Mesenchymal stem cell (in vitro differentiated cells and primary cell): ENCODE data around the gene C1orf216.
A peak's percentile ranks its signal among the peaks of the same experiment; 100 is the strongest.

ENCODE experiments used
- DNase-seq: peaks from one replicate; pipeline ENCODE4 v3.0.0-alpha.2; 2013
- H2AFZ ChIP-seq: one replicate; pipeline ENCODE4 v1.6.1; 2013; ENCODE audit warnings: low read depth, mild to moderate bottlenecking, control low read depth, inconsistent platforms, low read length, moderate library complexity
- H2AK5ac ChIP-seq: 2 replicates; pipeline ENCODE4 v1.6.1; 2013; ENCODE audit warnings: low read length, moderate library complexity, mild to moderate bottlenecking, inconsistent platforms; ENCODE audit not compliant: severe bottlenecking
- H2BK120ac ChIP-seq: one replicate; pipeline ENCODE4 v1.6.1; 2013; ENCODE audit warnings: low read depth, mild to moderate bottlenecking, inconsistent platforms, low read length, moderate library complexity
- H2BK12ac ChIP-seq, 2 experiments: one replicate each; pipeline ENCODE4 v1.6.1; 2013; ENCODE audit warnings: inconsistent platforms in 2 of 2, low read length in 2 of 2, mild to moderate bottlenecking in 2 of 2, moderate library complexity in 2 of 2, control low read depth in 1 of 2
- H2BK15ac ChIP-seq: one replicate; pipeline ENCODE4 v1.6.1; 2013; ENCODE audit warnings: mild to moderate bottlenecking, low read depth, inconsistent platforms; ENCODE audit not compliant: poor library complexity, severe bottlenecking
- H2BK5ac ChIP-seq: 2 replicates; pipeline ENCODE4 v1.6.1; 2013; ENCODE audit warnings: low read depth, mild to moderate bottlenecking, low read length, control low read depth, inconsistent platforms; ENCODE audit not compliant: poor library complexity, severe bottlenecking
- H3K14ac ChIP-seq, 2 experiments: one replicate each; pipeline ENCODE4 v1.6.1; 2013; ENCODE audit warnings: inconsistent platforms in 2 of 2, low read length in 2 of 2, control low read depth in 1 of 2, mild to moderate bottlenecking in 1 of 2, moderate library complexity in 1 of 2
- H3K18ac ChIP-seq, 2 experiments: one replicate each; pipeline ENCODE4 v1.6.1; 2013; ENCODE audit warnings: inconsistent platforms in 2 of 2, low read length in 2 of 2, control low read depth in 1 of 2, low read depth in 1 of 2, mild to moderate bottlenecking in 1 of 2
- H3K23ac ChIP-seq, 2 experiments: one replicate each; pipeline ENCODE4 v1.6.1; 2013; ENCODE audit warnings: inconsistent platforms in 2 of 2, low read length in 2 of 2, mild to moderate bottlenecking in 2 of 2, moderate library complexity in 2 of 2, control low read depth in 1 of 2
- H3K27ac ChIP-seq: 2 replicates; pipeline ENCODE4 v1.5.1; 2013; ENCODE audit warnings: mild to moderate bottlenecking, moderate library complexity, low read length, control low read depth, inconsistent platforms; ENCODE audit not compliant: poor library complexity, severe bottlenecking
- H3K27me3 ChIP-seq, 2 experiments: 2 replicates each; pipeline versions ENCODE4 v1.6.1 to v1.7.0; 2013; ENCODE audit warnings: low read length in 2 of 2, mild to moderate bottlenecking in 2 of 2, moderate library complexity in 2 of 2, control low read depth in 1 of 2, inconsistent platforms in 1 of 2; ENCODE audit not compliant: control insufficient read depth in 1 of 2, insufficient read depth in 1 of 2
- H3K36me3 ChIP-seq, 2 experiments: 2 replicates each; pipeline versions ENCODE4 v1.6.1 to v1.7.0; 2013; ENCODE audit warnings: low read length in 2 of 2, control low read depth in 1 of 2, inconsistent platforms in 1 of 2, low read depth in 1 of 2, mild to moderate bottlenecking in 1 of 2; ENCODE audit not compliant: insufficient read depth in 2 of 2, control insufficient read depth in 1 of 2
- H3K4ac ChIP-seq, 2 experiments: one replicate each; pipeline ENCODE4 v1.6.1; 2013; ENCODE audit warnings: inconsistent platforms in 2 of 2, low read length in 2 of 2, mild to moderate bottlenecking in 2 of 2, moderate library complexity in 2 of 2, control low read depth in 1 of 2, low read depth in 1 of 2
- H3K4me1 ChIP-seq: 2 replicates; pipeline ENCODE4 v1.6.1; 2013; ENCODE audit warnings: low read depth, low read length, control low read depth; ENCODE audit not compliant: control insufficient read depth, insufficient read depth
- H3K4me2 ChIP-seq: 2 replicates; pipeline ENCODE4 v1.6.1; 2013; ENCODE audit warnings: low read length, mild to moderate bottlenecking, inconsistent platforms; ENCODE audit not compliant: poor library complexity, severe bottlenecking
- H3K4me3 ChIP-seq, 2 experiments: 2 replicates each; pipeline versions ENCODE4 v1.5.1 to v1.7.0; 2013; ENCODE audit warnings: low read length in 2 of 2, mild to moderate bottlenecking in 2 of 2, control low read depth in 1 of 2, low read depth in 1 of 2; ENCODE audit not compliant: insufficient read depth in 1 of 2
- H3K79me1 ChIP-seq: replicated peaks from 2 replicates; pipeline ENCODE4 v1.6.1; 2013; ENCODE audit warnings: mild to moderate bottlenecking, control low read depth, low read length, inconsistent platforms; ENCODE audit not compliant: poor library complexity, severe bottlenecking
- H3K9ac ChIP-seq: 2 replicates; pipeline ENCODE4 v1.7.0; 2013; ENCODE audit warnings: mild to moderate bottlenecking, low read length, moderate library complexity
- H3K9me3 ChIP-seq: 2 replicates; pipeline ENCODE4 v1.7.0; 2013; ENCODE audit warnings: mild to moderate bottlenecking, low read length; ENCODE audit not compliant: control insufficient read depth
- H4K8ac ChIP-seq: one replicate; pipeline ENCODE4 v1.6.1; 2013; ENCODE audit warnings: inconsistent platforms, mild to moderate bottlenecking, low read length, moderate library complexity
- H4K91ac ChIP-seq: one replicate; pipeline ENCODE4 v1.6.1; 2013; ENCODE audit warnings: mild to moderate bottlenecking, low read length, inconsistent platforms
- WGBS: methylation state at CpG from one replicate; pipeline ENCODE4 v1.1.7; 2013; ENCODE audit warnings: mixed read lengths; 5-methylcytosine and 5-hydroxymethylcytosine counted together

C1orf216 gene

DNA sequence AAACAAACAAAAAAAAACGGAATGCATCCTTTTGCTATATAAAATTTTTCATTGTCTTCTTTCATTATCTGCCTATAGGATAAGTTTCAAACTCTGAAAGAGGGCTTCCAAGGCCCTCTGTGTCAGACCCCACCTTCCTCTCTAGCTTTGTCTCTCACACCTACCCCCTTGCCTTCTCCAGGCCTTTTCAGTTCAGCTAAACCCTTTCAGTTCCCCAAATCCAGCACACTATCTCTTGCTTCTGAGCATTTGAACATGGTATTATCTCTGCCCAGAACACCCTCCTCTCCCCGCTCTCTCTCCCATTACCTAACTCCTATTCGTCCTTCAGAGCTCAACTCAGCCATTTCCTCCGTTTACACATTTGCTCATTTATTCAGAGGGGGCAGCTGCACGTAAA, 35.7 kb downstream of the C1orf216 start:
- Histone ChIP-seq H4K8ac (no peak overlapping the region), H3K23ac (no peak overlapping the region), H3K36me3 (no peaks in the 10 kb centered on the region), H3K14ac (peak overlapping the region in 1 of 2 experiments; percentile 55), H3K9ac (no peak overlapping the region), H2AK5ac (no peak overlapping the region), H2BK5ac (no peak overlapping the region), H2BK120ac (no peak overlapping the region), H2BK12ac (no peak overlapping the region), H3K18ac (no peak overlapping the region), H4K91ac (no peak overlapping the region), H2BK15ac (no peak overlapping the region), H3K4me3 (no peak overlapping the region), H3K4me1 (no peaks in the 10 kb centered on the region), H3K79me1 (no peaks in the 10 kb centered on the region), H3K4ac (no peak overlapping the region), H3K27me3 (peaks cover 43 to 56% of the 10 kb centered on the region in 2 experiments), H2AFZ (no peak overlapping the region), H3K9me3 (no peaks in the 10 kb centered on the region), H3K4me2 (no peak overlapping the region), H3K27ac (no peak overlapping the region)
- 48% methylated on average over 5 of the region's 5 CpGs for WGBS
- DNase-seq: no peak

DNA sequence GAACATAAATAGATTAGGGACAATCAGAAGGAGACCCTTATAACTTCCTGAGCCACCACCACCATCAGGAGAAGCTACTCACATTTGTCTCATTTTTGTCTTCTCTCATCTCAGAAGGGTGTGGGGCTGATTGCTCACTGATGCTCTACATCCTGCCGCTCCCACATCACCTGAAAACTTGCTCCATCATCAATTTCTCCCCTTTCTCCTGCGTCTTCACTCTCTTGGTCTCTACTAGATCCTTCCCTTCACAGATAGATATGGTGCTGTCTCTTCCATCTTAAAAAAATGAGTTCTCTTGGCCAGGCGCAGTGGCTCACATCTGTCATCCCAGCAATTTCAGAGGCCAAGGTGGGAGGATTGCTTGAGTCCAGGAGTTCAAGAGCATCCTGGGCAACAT, 38.4 kb downstream of the C1orf216 start:
- no peak overlapping the region for H4K8ac ChIP-seq
- no peak overlapping the region for H3K27ac ChIP-seq
- no peak overlapping the region for H3K4ac ChIP-seq
- no peak overlapping the region for H3K4me3 ChIP-seq
- DNase-seq: no peak
- H2BK120ac ChIP-seq: no peak overlapping the region
- H3K27me3 ChIP-seq: peaks cover 30 to 45% of the 10 kb centered on the region in 2 experiments
- no peak overlapping the region for H3K23ac ChIP-seq
- 92% methylated on average over 3 of the region's 3 CpGs for WGBS
- no peak overlapping the region for H4K91ac ChIP-seq
- H3K4me1 ChIP-seq: no peaks in the 10 kb centered on the region
- no peak overlapping the region for H2BK15ac ChIP-seq
- no peak overlapping the region for H2AK5ac ChIP-seq
- H3K4me2 ChIP-seq: no peak overlapping the region
- no peaks in the 10 kb centered on the region for H3K36me3 ChIP-seq
- H3K79me1 ChIP-seq: no peaks in the 10 kb centered on the region
- H2AFZ ChIP-seq: no peak overlapping the region
- H3K14ac ChIP-seq: no peak overlapping the region
- H2BK12ac ChIP-seq: no peak overlapping the region
- no peak overlapping the region for H3K9ac ChIP-seq
- H3K18ac ChIP-seq: no peak overlapping the region
- no peaks in the 10 kb centered on the region for H3K9me3 ChIP-seq
- H2BK5ac ChIP-seq: no peak overlapping the region

DNA sequence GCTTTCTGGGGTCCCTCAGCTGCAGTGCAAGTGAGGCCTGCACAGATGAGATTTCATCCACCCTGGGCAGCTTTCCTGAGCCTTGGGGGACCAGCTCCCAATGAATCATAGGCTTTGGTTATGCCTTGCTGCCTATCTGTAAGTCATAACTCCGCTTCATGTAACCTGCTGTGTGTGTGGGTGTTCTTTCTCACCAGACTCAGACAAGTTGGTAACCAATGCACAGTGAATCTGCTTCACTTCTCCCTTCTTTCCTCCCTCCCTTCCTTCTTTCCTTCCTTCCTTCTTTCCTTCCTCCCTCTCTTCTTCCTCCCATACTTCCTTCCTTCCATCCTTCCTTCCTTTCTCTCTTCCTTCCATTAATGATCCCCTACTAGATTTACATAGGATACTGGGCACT, 42.9 kb downstream of the C1orf216 start:
- Histone ChIP-seq H3K4me3 (no peak overlapping the region), H3K9me3 (no peaks in the 10 kb centered on the region), H2AK5ac (no peak overlapping the region), H2BK12ac (no peak overlapping the region), H3K23ac (no peak overlapping the region), H2BK15ac (no peak overlapping the region), H3K27ac (no peak overlapping the region), H3K18ac (no peak overlapping the region), H3K4ac (no peak overlapping the region), H3K4me1 (no peaks in the 10 kb centered on the region), H4K91ac (no peak overlapping the region), H2AFZ (no peak overlapping the region), H2BK120ac (no peak overlapping the region), H3K36me3 (no peaks in the 10 kb centered on the region), H2BK5ac (no peak overlapping the region), H3K9ac (no peak overlapping the region), H3K27me3 (peaks cover 24 to 42% of the 10 kb centered on the region in 2 experiments), H3K14ac (no peak overlapping the region), H3K79me1 (no peaks in the 10 kb centered on the region), H4K8ac (no peak overlapping the region), H3K4me2 (no peak overlapping the region)
- DNase-seq: no peak
- 75% methylated on average over 1 of the region's 1 CpG for WGBS

DNA sequence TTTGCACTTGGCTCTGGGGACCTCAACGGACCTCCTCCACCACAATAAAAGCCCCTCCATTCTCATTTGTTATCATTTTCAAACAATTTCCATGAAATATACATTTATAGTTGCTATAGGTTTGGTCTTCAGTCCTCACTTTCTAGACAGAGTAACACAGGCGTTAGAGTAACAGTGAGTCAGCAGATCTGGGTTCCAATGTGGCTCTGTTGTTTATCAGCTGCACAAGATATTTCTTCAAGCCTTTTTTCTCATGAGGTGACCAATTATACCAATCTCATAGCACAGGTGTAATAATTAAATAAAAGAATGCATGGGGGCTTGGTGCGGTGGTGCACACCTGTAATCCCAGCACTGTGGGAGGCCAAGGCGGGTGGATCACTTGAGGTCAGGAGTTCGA, 44.6 kb downstream of the C1orf216 start:
- no peak for DNase-seq
- Histone ChIP-seq H4K8ac (no peak overlapping the region), H3K18ac (no peak overlapping the region), H3K79me1 (no peaks in the 10 kb centered on the region), H2BK5ac (no peak overlapping the region), H3K4me3 (no peak overlapping the region), H2BK120ac (no peak overlapping the region), H3K9ac (no peak overlapping the region), H3K23ac (no peak overlapping the region), H3K27me3 (peaks cover 27 to 37% of the 10 kb centered on the region in 2 experiments), H3K4ac (no peak overlapping the region), H3K14ac (no peak overlapping the region), H2BK12ac (no peak overlapping the region), H3K36me3 (no peaks in the 10 kb centered on the region), H2BK15ac (no peak overlapping the region), H3K4me2 (no peak overlapping the region), H3K4me1 (no peaks in the 10 kb centered on the region), H4K91ac (no peak overlapping the region), H3K27ac (no peak overlapping the region), H3K9me3 (no peaks in the 10 kb centered on the region), H2AK5ac (no peak overlapping the region), H2AFZ (no peak overlapping the region)
- 71% methylated on average over 5 of the region's 5 CpGs for WGBS
